Measurements from ENCODE around the gene ATOX1.
A peak's percentile ranks its signal among the peaks of the same experiment; 100 is the strongest.
"Not testable (repeated sequence)": the region's sequence is repeated elsewhere in the genome, so short reads cannot be mapped to it uniquely, and the experiment has no call there.

The ATOX1 gene

DNA sequence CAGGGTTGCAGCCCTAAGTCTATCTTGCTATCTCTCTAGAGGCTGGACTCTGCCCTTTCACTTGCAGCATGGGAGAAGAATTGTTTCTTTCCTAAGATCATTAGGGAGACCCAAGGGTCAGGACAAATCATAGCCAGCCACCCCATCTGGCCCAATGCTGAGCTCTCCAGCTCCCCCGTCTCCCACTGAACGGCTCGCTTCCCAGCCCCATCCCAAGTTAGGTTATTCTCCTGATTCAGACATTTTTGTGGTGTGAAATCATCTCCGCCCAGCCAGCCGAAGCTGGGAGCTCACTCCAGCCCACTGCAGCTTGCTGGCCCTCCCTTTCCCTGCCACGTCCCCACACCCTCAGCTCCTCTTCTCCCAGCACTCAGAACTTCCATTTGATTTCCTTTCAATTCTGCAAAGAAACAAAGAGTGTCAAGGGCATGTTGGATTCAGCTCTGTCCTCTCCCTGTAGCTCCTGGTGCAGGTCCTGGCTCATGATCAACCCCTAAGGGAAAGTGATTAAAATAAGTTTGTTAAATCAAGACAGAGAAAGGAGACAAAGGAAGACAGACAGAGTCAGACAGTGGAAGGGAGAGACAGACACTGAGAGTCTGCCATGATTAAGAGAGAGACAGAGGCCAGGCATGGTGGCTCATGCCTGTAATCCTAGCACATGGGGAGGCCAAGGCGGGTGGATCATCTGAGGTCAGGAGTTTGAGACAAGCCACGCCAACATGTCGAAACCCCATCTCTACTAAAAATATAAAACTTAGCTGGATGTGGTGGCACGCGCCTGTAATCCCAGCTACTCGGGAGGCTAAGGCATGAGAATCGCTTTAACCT is 59.1 kb downstream of the ATOX1 start:
- DNase-seq = peak in 4 of 56 donors; percentile 9 to 25 (median 18)

- DNase-seq = not testable (repeated sequence)
Measured at GRCh38 chr5:151698081-151698480, 60.4 kb downstream of the ATOX1 start.

DNA sequence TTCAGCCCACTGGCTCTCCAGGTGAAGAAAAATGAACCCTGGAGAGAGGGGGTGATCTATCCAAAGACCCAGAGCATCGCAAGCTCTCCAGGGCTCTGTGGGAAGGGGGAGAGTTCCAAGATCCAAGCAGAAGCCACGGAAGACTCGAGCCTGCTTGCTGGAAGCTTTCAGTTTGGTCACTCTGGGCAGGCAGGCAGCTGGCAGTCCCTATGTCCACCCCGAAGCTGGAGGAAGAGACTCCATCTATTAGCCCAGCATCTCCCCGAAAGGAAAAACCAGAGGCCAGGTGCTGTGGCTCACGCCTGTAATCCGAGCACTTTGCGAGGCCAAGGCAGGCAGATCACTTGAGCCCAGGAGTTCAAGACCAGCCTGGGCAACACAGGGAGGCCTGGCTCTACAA is 61.0 kb downstream of the ATOX1 start:
- DNase-seq = no peak

GRCh38 chr5:151696470-151697061 is 61.9 kb downstream of the ATOX1 start:
- DNase-seq = peak in 11 of 56 donors; percentile 5 to 38 (median 18)

DNA sequence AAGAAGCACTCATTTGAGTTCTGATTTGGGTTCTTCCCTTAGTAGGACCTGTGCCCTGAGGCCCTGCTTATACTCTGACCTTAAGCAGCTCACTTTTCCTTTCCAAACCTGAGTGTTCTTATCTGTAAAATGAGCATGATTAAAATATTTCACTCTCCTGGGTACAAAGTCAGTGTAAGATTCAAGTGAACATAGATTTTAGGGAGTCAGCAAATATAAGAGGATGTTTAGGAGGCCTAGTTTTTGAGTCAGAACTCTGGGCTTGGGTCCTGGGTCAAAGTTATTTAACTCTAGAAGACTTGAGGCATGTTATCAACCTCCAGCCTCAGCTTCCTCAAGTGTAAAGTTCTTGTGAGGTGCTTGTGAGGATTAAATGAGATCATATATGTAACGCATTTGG is 63.0 kb downstream of the ATOX1 start:
- no peak for DNase-seq

DNA sequence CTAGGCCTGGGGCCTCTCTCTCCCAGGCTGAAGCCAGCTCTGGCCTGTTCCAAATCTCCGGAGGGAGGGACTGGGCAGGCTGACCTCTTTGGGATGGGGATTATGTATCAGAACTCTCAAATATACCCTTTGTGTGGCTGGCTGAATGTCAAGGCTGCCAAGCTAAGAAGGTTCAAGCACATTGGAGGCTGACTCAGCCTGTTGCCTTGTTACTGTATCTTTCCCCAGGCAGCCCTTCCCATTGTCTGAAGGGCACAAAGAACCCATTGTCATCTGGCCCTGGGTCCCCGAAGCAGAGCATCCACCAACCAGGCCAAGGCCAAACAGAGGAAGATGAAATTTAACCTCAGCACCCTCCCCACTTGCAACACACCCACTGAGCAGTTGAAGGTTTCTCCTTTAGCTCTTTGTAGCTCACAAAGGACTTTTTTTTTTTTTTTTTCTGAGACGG is 64.4 kb downstream of the ATOX1 start:
- DNase-seq = peak in 53 of 56 donors; percentile 20 to 94 (median 76)
